ENCODE measurements around the gene C16orf96. TPM values are rescaled to one million over a fixed set of nuclear protein-coding genes. Genes with fewer than 3 reads are reported as not detected.
A peak's percentile ranks its signal among the peaks of the same experiment; 100 is the strongest.

Gene C16orf96
- total and polyA plus RNA-seq, 2 of the 13 experiments (the other 11 are each of a cell fraction or from before 2014, with no cell fraction given), result 0.03 TPM; not detected in 1

DNA sequence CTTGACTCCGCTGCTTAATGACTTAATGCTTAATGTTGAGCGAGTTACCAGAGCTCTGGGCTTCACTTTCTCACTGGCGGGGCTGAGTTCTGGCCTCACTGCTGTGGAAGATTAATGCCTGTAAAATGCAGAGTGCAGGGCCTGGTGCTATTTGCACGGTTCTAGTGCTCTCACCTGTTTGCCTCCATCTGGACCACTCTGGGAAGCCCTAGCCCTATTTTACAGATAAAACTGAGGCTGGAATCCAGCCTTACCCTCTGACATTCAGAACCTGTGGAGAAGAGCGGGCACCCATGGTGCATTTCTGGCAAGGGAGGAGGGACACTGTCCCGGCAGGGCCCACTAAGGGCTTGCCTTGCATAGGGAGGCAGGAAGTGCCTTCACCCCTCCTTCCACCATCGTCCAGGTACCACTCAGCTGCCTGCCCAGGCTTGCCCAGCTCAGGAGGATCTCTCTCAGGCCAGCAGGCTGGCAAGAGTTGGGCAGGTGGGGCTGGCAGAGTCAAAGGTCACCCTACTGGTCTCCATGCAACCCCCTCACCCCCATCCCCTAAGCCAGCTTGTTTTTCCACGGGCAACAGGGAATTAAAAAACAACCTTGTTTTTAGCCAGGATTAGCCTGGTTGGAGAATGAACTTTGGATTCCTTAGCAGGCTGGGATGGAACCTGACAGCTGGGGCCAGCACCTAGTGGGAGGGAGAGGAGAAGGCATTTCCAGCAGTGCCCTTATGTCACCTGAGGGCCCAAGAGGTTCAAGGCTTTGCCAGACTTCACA is 62.7 kb downstream of the C16orf96 start (continued):
- no peak for TF ChIP-seq PRDM15 (CRISPR knock-in tag; IDR thresholded peaks at IDR 0.05)
- TF ChIP-seq GMEB2 (CRISPR knock-in tag; IDR thresholded peaks at IDR 0.05; ENCODE audit: low read depth), result no peak
- no peak for TF ChIP-seq ZNF607 (CRISPR knock-in tag; IDR thresholded peaks at IDR 0.05; ENCODE audit: borderline replicate concordance)
- no peak for TF ChIP-seq ZNF337 (CRISPR knock-in tag; IDR thresholded peaks at IDR 0.05; ENCODE audit: borderline replicate concordance, low read depth)
- TF ChIP-seq, protein P1, sequence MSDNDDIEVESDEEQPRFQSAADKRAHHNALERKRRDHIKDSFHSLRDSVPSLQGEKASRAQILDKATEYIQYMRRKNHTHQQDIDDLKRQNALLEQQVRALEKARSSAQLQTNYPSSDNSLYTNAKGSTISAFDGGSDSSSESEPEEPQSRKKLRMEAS (IDR thresholded peaks at IDR 0.05), result no peak; the same call in 1 of the 2 replicates
- TF ChIP-seq EZH2 (conservative IDR thresholded peaks at IDR 0.05; ENCODE audit: low read depth, low read length), result no peak
- no peak for TF ChIP-seq KLF9 (CRISPR knock-in tag; IDR thresholded peaks at IDR 0.05; ENCODE audit: low read depth)
- no peak for TF ChIP-seq ZNF562 (CRISPR knock-in tag; IDR thresholded peaks at IDR 0.05; ENCODE audit: borderline replicate concordance)
- peak; percentile 50; the same call in 1 of the 2 replicates for TF ChIP-seq ZNF629 (CRISPR knock-in tag; conservative IDR thresholded peaks at IDR 0.05)
- TF ChIP-seq PCBP2 (optimal IDR thresholded peaks at IDR 0.05; ENCODE audit: low read depth, low read length, poor library complexity, severe bottlenecking), result no peak
- no peak for TF ChIP-seq ZNF569 (CRISPR knock-in tag; IDR thresholded peaks at IDR 0.05; ENCODE audit: borderline replicate concordance)
- TF ChIP-seq, protein P2, sequence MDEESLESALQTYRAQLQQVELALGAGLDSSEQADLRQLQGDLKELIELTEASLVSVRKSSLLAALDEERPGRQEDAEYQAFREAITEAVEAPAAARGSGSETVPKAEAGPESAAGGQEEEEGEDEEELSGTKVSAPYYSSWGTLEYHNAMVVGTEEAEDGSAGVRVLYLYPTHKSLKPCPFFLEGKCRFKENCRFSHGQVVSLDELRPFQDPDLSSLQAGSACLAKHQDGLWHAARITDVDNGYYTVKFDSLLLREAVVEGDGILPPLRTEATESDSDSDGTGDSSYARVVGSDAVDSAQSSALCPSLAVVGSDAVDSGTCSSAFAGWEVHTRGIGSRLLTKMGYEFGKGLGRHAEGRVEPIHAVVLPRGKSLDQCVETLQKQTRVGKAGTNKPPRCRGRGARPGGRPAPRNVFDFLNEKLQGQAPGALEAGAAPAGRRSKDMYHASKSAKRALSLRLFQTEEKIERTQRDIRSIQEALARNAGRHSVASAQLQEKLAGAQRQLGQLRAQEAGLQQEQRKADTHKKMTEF (CRISPR knock-in tag; IDR thresholded peaks at IDR 0.05), result no peak
- TF ChIP-seq AFF4 (CRISPR knock-in tag; IDR thresholded peaks at IDR 0.05), result no peak
- no peak for TF ChIP-seq ZNF737 (CRISPR knock-in tag; IDR thresholded peaks at IDR 0.05; ENCODE audit: borderline replicate concordance)

Measured in HepG2 (cell line).